ENCODE data around the gene REV1. TPM values are rescaled to one million over a fixed set of nuclear protein-coding genes. Genes with fewer than 3 reads are reported as not detected.

Gene REV1
- total and polyA plus RNA-seq, 2 of the 13 experiments (the other 11 are each of a cell fraction or from before 2014, with no cell fraction given), result 49.1 to 71.8 TPM

DNA sequence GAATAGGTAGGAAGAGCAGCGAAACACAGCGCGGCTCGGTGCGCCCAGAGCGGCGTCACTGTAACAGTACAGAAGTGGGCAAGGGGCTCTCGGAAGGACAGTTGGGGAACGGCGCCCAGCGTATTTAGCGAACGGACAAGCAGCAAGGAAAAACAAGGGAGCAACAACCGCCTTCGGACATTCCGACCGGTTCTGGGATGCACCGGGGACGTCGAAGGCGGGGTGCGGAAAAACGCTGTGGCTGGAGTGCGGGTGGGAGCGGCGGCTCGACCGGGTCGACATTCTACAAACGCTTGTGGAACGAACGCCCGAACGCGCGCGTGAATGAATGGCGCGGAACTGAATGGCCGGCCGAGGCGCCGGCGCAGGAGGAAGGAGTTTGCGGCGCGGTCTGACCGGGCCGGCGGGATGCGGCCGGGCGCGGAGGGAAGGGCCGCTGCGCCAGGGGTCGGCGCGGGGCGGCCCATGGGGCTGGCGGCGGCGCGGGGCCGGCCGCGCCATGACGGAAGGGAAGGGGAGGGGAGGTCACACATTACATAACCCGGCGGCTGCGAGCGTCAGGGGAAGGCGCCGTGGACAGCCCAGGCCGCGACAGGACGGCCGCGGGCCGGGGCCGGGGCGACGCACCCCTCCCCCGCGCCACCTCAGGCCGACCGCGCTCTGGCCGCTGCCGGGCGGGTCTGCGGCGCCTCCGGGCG, 605 bp downstream of the REV1 start (continued):
- TF ChIP-seq, protein P1, sequence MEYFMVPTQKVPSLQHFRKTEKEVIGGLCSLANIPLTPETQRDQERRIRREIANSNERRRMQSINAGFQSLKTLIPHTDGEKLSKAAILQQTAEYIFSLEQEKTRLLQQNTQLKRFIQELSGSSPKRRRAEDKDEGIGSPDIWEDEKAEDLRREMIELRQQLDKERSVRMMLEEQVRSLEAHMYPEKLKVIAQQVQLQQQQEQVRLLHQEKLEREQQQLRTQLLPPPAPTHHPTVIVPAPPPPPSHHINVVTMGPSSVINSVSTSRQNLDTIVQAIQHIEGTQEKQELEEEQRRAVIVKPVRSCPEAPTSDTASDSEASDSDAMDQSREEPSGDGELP (IDR thresholded peaks at IDR 0.05; ENCODE audit: borderline replicate concordance, low read depth), result no peak
- no peak for TF ChIP-seq ARNT (IDR thresholded peaks at IDR 0.05)
- TF ChIP-seq CBX5 (CRISPR knock-in tag; IDR thresholded peaks at IDR 0.05; ENCODE audit: borderline replicate concordance), result no peak; the same call in 1 of the 2 replicates
- no peak for TF ChIP-seq IRX3 (CRISPR knock-in tag; IDR thresholded peaks at IDR 0.05; ENCODE audit: borderline replicate concordance, low read depth)
- TF ChIP-seq ARID2 (CRISPR knock-in tag; IDR thresholded peaks at IDR 0.05; ENCODE audit: borderline replicate concordance), result no peak
- TF ChIP-seq, protein P2, sequence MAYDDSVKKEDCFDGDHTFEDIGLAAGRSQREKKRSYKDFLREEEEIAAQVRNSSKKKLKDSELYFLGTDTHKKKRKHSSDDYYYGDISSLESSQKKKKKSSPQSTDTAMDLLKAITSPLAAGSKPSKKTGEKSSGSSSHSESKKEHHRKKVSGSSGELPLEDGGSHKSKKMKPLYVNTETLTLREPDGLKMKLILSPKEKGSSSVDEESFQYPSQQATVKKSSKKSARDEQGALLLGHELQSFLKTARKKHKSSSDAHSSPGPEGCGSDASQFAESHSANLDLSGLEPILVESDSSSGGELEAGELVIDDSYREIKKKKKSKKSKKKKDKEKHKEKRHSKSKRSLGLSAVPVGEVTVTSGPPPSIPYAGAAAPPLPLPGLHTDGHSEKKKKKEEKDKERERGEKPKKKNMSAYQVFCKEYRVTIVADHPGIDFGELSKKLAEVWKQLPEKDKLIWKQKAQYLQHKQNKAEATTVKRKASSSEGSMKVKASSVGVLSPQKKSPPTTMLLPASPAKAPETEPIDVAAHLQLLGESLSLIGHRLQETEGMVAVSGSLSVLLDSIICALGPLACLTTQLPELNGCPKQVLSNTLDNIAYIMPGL (CRISPR knock-in tag; IDR thresholded peaks at IDR 0.05; ENCODE audit: borderline replicate concordance in 1 of 2, low read depth in 1 of 2), result peak in 1 of 2 experiments; percentile 50; a peak in 1 of 4 replicates
- peak; percentile 88 for TF ChIP-seq SRSF1 (optimal IDR thresholded peaks at IDR 0.05; ENCODE audit: low read depth, low read length)
- no peak for TF ChIP-seq FLYWCH1 (CRISPR knock-in tag; IDR thresholded peaks at IDR 0.05)
- no peak for TF ChIP-seq HDAC6 (IDR thresholded peaks at IDR 0.05; ENCODE audit: low read depth, low read length)
- TF ChIP-seq, protein P3, sequence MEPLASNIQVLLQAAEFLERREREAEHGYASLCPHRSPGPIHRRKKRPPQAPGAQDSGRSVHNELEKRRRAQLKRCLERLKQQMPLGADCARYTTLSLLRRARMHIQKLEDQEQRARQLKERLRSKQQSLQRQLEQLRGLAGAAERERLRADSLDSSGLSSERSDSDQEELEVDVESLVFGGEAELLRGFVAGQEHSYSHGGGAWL (CRISPR knock-in tag; IDR thresholded peaks at IDR 0.05), result peak; percentile 30; the same call in 1 of the 2 replicates
- peak; percentile 43 for TF ChIP-seq MED8 (CRISPR knock-in tag; IDR thresholded peaks at IDR 0.05; ENCODE audit: insufficient replicate concordance)
- 0 out of 2 replicates have a peak, but pooled peaks have one; percentile 27 for TF ChIP-seq HOXA5 (CRISPR knock-in tag; IDR thresholded peaks at IDR 0.05)
- no peak for TF ChIP-seq PREB (CRISPR knock-in tag; IDR thresholded peaks at IDR 0.05)
- TF ChIP-seq DMAP1 (CRISPR knock-in tag; IDR thresholded peaks at IDR 0.05), result no peak
- no peak for TF ChIP-seq AKNA (CRISPR knock-in tag; IDR thresholded peaks at IDR 0.05; ENCODE audit: borderline replicate concordance)
